NB4 (cell line): ENCODE measurements around the gene NPHS2.

Experiments used
- DNase-seq: peaks from one replicate; pipeline ENCODE4 v3.0.0; 2010; ENCODE audit warnings: low read depth
- H3K4me3 ChIP-seq: one replicate; pipeline ENCODE4 v1.5.1; 2011; ENCODE audit warnings: mild to moderate bottlenecking, low read depth, low read length, moderate library complexity
- CTCF ChIP-seq: IDR thresholded peaks from one replicate; pipeline ENCODE4 v1.5.1; 2012; ENCODE audit warnings: low read depth, low read length
- MAX ChIP-seq: IDR thresholded peaks from 2 replicates; pipeline ENCODE4 v1.6.1; 2011; ENCODE audit warnings: low read depth, low read length
- MYC ChIP-seq: IDR thresholded peaks from 2 replicates; pipeline ENCODE4 v1.6.1; 2011; ENCODE audit warnings: low read depth, low read length
- POLR2A ChIP-seq: IDR thresholded peaks from 2 replicates; pipeline ENCODE4 v1.6.1; 2011; ENCODE audit warnings: mild to moderate bottlenecking; ENCODE audit not compliant: insufficient read length; ENCODE audit errors: extremely low read depth

Gene NPHS2

GRCh38 chr1:179550746-179551682 lies 24.7 kb downstream of the NPHS2 start:
- TF ChIP-seq POLR2A (no peak), MYC (no peak), MAX (peak; percentile 72), CTCF (no peak)
- peak; percentile 75 for DNase-seq

GRCh38 chr1:179549368-179549700 lies 26.4 kb downstream of the NPHS2 start:
- TF ChIP-seq MAX (no peak), MYC (no peak), POLR2A (no peak), CTCF (no peak)
- H3K4me3 ChIP-seq = no peak overlapping the region
- no peak for DNase-seq

More at GRCh38 chr1:179550746-179551682, 24.7 kb downstream of the NPHS2 start:
- H3K4me3 ChIP-seq = no peak overlapping the region

- no peak for DNase-seq
- no peak overlapping the region for H3K4me3 ChIP-seq
- TF ChIP-seq MYC (no peak), CTCF (no peak), MAX (no peak), POLR2A (no peak)
Measured at GRCh38 chr1:179548666-179549367, 26.9 kb downstream of the NPHS2 start.

GRCh38 chr1:179547021-179547535 lies 28.7 kb downstream of the NPHS2 start:
- no peak for DNase-seq
- H3K4me3 ChIP-seq = no peak overlapping the region
- no peak for TF ChIP-seq POLR2A
- TF ChIP-seq MYC = no peak
- no peak for TF ChIP-seq MAX
- no peak for TF ChIP-seq CTCF

GRCh38 chr1:179545321-179545720 lies 30.4 kb downstream of the NPHS2 start:
- DNase-seq = no peak
- no peak overlapping the region for H3K4me3 ChIP-seq
- TF ChIP-seq MAX (no peak), MYC (no peak), CTCF (no peak), POLR2A (no peak)
